Mucosa of descending colon (tissue), 3 donors: ENCODE results near the gene C1orf141. TPM values are rescaled to one million over a fixed set of nuclear protein-coding genes. Genes with fewer than 3 reads are reported as not detected.

Experiments
- ATAC-seq: fragments of 200-7000 bp; cut with Tn5 transposase; one replicate; pipeline ENCODE4 v1.9.1; 2020; ENCODE audit warnings: mild to moderate bottlenecking, moderate library complexity
- DNase-seq, 3 donors: peaks; one replicate each; pipeline ENCODE4 v3.0.0-alpha.2; 2020
- H3K36me3 ChIP-seq: fragments of 200-600 bp; one replicate; pipeline ENCODE4 v1.8.0; 2021; ENCODE audit warnings: low read depth, mild to moderate bottlenecking
- H3K4me1 ChIP-seq: fragments of 200-600 bp; one replicate; pipeline ENCODE4 v1.8.0; 2021; ENCODE audit warnings: low read depth, mild to moderate bottlenecking
- H3K4me3 ChIP-seq: fragments of 200-600 bp; one replicate; pipeline ENCODE4 v1.8.0; 2021; ENCODE audit warnings: mild to moderate bottlenecking
- H3K9me3 ChIP-seq: fragments of 200-600 bp; one replicate; pipeline ENCODE4 v1.8.0; 2021; ENCODE audit warnings: mild to moderate bottlenecking
- intact Hi-C, 2 donors: fragments of 100-400 bp; cut with DNase I in 1 of 2; cut with micrococcal nuclease in 1 of 2; formaldehyde crosslinking; loops; one replicate each; pipeline versions ENCODE4 v1.11.0 to v1.11.1; 2022; cut with DNase I, micrococcal nuclease
- total RNA-seq, 3 donors: library from RNA; stranded (reverse); fragmentation: NEBNext Ultra II Directional in 2 of 3; extraction: Animal tissue kit (Norgen Biotek cat#: 25700) in 2 of 3; gene quantifications; one replicate each; pipeline versions ENCODE4 v1.2.1 to v1.2.4, GENCODE V29; 2021 to 2023
- TF ChIP-seq, protein P1 (sequence below): fragments of 200-600 bp; IDR thresholded peaks from one replicate; pipeline ENCODE4 v1.8.0; 2022; ENCODE audit warnings: antibody characterized with exemption, mild to moderate bottlenecking
- donor health status: DM: no; HTN: no; CAD: no; lungs with moderate emphysema.
- donor health status: DM: no; HTN: no; CAD: no.
- donor health status: DM: no; HTN: yes; CAD: no.

The C1orf141 gene
- total RNA-seq, 3 donors from 2014 or later: not detected

DNA sequence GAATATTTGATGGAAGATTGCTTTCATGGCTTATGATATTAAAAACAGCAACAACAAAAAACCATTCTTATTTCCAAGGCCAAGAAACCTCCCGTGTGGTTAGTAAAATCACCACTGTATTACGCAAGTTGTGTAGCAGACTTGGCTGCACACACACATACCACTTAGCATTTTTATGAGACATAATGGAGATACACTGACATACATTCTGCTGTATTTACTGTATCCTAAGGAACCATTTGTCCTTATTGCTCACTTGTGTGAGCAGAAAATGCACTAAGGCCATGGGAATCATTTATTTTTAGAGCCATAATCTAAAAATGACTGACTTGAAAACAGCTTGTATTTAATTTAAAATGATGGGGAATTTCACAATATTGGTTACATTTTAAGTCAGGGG is 584 bp upstream of the C1orf141 start:
- Histone ChIP-seq H3K36me3 (no peaks in the 10 kb centered on the region), H3K9me3 (no peaks in the 10 kb centered on the region), H3K4me1 (peaks cover 32% of the 10 kb centered on the region), H3K4me3 (no peak overlapping the region)
- DNase-seq (no peak), ATAC-seq (no peak)
- TF ChIP-seq, protein P1, sequence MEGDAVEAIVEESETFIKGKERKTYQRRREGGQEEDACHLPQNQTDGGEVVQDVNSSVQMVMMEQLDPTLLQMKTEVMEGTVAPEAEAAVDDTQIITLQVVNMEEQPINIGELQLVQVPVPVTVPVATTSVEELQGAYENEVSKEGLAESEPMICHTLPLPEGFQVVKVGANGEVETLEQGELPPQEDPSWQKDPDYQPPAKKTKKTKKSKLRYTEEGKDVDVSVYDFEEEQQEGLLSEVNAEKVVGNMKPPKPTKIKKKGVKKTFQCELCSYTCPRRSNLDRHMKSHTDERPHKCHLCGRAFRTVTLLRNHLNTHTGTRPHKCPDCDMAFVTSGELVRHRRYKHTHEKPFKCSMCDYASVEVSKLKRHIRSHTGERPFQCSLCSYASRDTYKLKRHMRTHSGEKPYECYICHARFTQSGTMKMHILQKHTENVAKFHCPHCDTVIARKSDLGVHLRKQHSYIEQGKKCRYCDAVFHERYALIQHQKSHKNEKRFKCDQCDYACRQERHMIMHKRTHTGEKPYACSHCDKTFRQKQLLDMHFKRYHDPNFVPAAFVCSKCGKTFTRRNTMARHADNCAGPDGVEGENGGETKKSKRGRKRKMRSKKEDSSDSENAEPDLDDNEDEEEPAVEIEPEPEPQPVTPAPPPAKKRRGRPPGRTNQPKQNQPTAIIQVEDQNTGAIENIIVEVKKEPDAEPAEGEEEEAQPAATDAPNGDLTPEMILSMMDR: no peak
- intact Hi-C loops: no loop called here

DNA sequence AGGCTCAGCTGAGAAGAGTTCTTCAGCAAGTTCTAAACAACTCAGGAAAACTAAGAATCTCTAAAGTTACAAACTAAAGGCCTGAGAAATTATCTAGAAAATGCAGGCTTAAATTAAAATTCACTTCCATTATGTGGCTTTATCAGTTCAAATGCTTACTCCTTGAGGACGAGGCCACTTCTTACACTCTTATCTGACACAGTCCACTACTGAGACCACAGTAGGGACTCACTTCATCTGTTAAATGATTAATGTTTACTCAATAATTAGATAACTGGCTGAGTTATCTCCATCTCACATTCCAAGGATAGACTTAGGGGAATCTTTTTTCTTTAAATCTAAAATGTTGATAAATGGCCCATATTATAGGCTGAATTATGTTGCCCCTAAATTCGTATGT is 1.6 kb downstream of the C1orf141 start:
- intact Hi-C loops: no loop called here
- ATAC-seq (no peak), DNase-seq (no peak)
- Histone ChIP-seq H3K4me1 (peaks cover 14% of the 10 kb centered on the region), H3K4me3 (no peak overlapping the region), H3K36me3 (no peaks in the 10 kb centered on the region), H3K9me3 (no peaks in the 10 kb centered on the region)
- TF ChIP-seq, protein P1: no peak

DNA sequence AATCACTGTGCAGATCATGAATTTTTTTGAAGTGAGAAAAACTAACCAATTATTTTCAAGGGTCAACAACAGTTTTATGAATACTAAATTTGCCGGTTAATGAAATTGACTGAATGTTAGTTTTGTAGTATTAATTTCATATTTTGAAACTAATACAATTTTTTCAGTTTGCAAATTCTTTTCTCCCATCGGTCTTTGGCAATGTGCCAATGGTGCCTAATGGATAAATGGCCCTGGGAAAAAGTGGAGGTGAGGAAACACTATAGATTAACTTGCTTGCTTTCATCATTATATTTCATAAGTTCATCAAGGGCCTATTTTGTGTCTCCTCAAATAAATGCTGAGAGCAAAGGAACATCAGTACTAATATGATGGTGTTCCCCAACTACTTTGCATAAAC is 4.1 kb downstream of the C1orf141 start:
- no peak for ATAC-seq
- Histone ChIP-seq H3K9me3 (no peaks in the 10 kb centered on the region), H3K4me1 (peaks cover 8% of the 10 kb centered on the region), H3K4me3 (no peak overlapping the region), H3K36me3 (no peaks in the 10 kb centered on the region)
- TF ChIP-seq, protein P1: no peak
- DNase-seq: no peak
- intact Hi-C loops: no loop called here

DNA sequence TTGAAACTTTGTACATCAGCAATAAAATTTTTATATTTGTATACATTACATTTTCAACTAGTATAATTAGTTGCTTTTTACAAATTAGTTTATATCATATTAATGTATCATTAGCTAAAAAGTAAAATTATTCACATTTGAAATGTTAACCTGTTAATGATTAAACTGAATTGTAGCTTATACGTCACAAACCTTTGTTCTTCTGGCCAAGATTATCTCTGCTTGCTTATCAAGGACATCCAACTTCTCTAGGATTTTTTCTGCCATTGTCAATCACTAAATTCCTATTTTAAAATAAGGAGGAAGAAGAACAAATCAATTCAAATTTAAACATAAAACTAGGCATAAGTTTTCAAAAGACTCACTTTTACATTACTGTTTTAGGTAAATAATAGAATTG is 7.8 kb downstream of the C1orf141 start:
- no peaks in the 10 kb centered on the region for H3K4me1 ChIP-seq
- no peaks in the 10 kb centered on the region for H3K36me3 ChIP-seq
- TF ChIP-seq, protein P1: no peak
- no peak overlapping the region for H3K4me3 ChIP-seq
- intact Hi-C loops: no loop called here
- ATAC-seq (no peak), DNase-seq (no peak)
- H3K9me3 ChIP-seq: no peaks in the 10 kb centered on the region

DNA sequence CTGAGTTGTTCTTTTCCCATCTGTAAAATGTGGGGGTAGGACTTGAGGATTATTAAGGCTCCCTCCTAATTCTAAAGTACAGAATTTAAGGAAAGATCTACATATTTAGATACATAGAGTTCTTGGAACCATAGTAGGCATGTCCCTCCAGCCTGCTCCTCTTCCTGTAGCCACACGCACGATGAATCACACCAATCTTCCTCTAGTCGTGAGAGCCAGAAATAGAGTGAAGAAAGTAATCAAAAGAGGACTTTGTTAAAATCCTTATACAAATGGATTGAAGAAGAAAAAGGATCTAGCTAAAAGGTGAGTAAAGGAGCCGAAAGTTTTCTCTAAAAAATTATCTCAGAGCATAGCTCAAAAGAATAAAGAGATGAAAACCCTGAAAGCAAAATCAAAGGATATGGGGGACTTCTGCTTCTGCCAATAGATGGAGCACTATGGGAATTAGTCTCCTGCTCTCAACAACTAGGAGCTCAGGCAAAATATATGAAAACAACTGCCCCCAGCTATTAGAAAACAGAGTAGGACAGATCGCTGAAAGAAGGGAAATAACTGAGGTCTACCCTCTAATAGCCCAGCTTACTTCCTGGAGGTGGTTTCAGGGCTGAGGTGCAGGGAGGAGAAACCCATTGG is 8.5 kb downstream of the C1orf141 start:
- H3K4me1 ChIP-seq: no peaks in the 10 kb centered on the region
- H3K36me3 ChIP-seq: no peaks in the 10 kb centered on the region
- H3K4me3 ChIP-seq: no peak overlapping the region
- TF ChIP-seq, protein P1: no peak
- intact Hi-C loops: no loop called here
- no peak for ATAC-seq
- DNase-seq: no peak
- H3K9me3 ChIP-seq: no peaks in the 10 kb centered on the region

DNA sequence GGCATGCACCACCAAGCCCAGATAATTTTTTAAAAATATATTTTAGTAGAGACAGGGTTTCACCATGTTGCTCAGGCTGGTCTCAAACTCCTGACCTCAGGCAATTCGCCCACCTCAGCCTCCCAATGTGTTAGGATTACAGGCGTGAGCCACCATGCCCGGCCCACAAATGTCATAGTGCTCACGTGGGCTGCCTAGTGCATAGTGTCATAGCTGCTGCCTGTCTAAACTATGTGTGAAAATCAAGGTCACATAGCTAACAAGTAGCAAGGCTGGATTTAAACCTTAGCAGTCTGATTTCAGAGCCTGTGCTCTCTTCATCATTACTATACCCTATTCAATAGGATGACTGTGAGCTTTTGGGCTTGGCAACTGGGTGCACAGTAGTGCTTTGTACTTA is 10.3 kb downstream of the C1orf141 start:
- TF ChIP-seq, protein P1: no peak
- no peaks in the 10 kb centered on the region for H3K4me1 ChIP-seq
- no peaks in the 10 kb centered on the region for H3K9me3 ChIP-seq
- DNase-seq (no peak), ATAC-seq (no peak)
- no peak overlapping the region for H3K4me3 ChIP-seq
- intact Hi-C loops: no loop called here
- no peaks in the 10 kb centered on the region for H3K36me3 ChIP-seq
